ENCODE measurements around the gene ZNF512B. TPM values are rescaled to one million over a fixed set of nuclear protein-coding genes. Genes with fewer than 3 reads are reported as not detected.

The ZNF512B gene
- polyA plus RNA-seq, 2 of the 4 experiments (the other 2 are of a cell fraction): 2.1 to 16.8 TPM

- 84% methylated on average over 14 of the region's 14 CpGs for WGBS (ENCODE audit: missing lambda C conversion rate)
Observed at GRCh38 chr20:63968136-63968927, 1.4 kb downstream of the ZNF512B start.

GRCh38 chr20:63967330-63968135, 2.2 kb downstream of the ZNF512B start:
- H3K27ac ChIP-seq: no peak overlapping the region
- no peak overlapping the region for H3K4me2 ChIP-seq
- POLR2A ChIA-PET: interaction anchor here (0.6 kb wide), 1 partner anchor 241 kb away, joined by 4 read pairs; no protein-coding TSS in a partner anchor
- no peaks in the 10 kb centered on the region for H3K9me3 ChIP-seq
- no peak overlapping the region for H3K4me3 ChIP-seq
- H3K4me1 ChIP-seq: peaks cover 13% of the 10 kb centered on the region; the same call in 2 of the 3 replicates
- CTCF ChIA-PET: interaction anchor here (0.6 to 2.4 kb wide), 4 partner anchors 12 to 176 kb away, joined by 3 to 10 read pairs (median 4); partner anchors contain the start of genes PRPF6 and UCKL1
- no peak for DNase-seq (ENCODE audit: low read depth in 1 of 2, low spot score in 1 of 2)
- FAIRE-seq: no peak
- WGBS (ENCODE audit: missing lambda C conversion rate): 79% methylated on average over 18 of the region's 28 CpGs
- ATAC-seq: no peak
- TF ChIP-seq NR3C1 (IDR thresholded peaks at IDR 0.05) (no peak), GATA3 (IDR thresholded peaks at IDR 0.05; ENCODE audit: borderline replicate concordance) (no peak), TFCP2L1 (CRISPR knock-in tag; IDR thresholded peaks at IDR 0.05) (no peak), RARB (CRISPR knock-in tag; IDR thresholded peaks at IDR 0.05) (no peak), HOXB13 (CRISPR knock-in tag; IDR thresholded peaks at IDR 0.05; ENCODE audit: low read depth) (no peak)

More at GRCh38 chr20:63968136-63968927, 1.4 kb downstream of the ZNF512B start:
- DNase-seq (ENCODE audit: low read depth in 1 of 2, low spot score in 1 of 2) (no peak), FAIRE-seq (no peak), ATAC-seq (no peak)
- H3K9me3 ChIP-seq: no peaks in the 10 kb centered on the region
- peak overlapping the region; percentile 82 to 97 for H3K27ac ChIP-seq
- H3K4me2 ChIP-seq: peak overlapping the region; percentile 86
- peak overlapping the region; percentile 72 for H3K4me3 ChIP-seq
- H3K4me1 ChIP-seq: peaks cover 14% of the 10 kb centered on the region; the same call in 2 of the 3 replicates
- ChIA-PET POLR2A (interaction anchor here (0.6 kb wide), 1 partner anchor 12 kb away, joined by 3 read pairs; the partner anchor contains the start of gene PRPF6), CTCF (interaction anchor here (0.6 to 2.4 kb wide), 3 partner anchors 12 to 177 kb away, joined by 3 to 10 read pairs (median 3); partner anchors contain the start of gene PRPF6)
- TF ChIP-seq POLR2AphosphoS2 (conservative IDR thresholded peaks at IDR 0.05; ENCODE audit: low read length) (no peak), ZSCAN20 (CRISPR knock-in tag; IDR thresholded peaks at IDR 0.05) (no peak), ZNF302 (CRISPR knock-in tag; IDR thresholded peaks at IDR 0.05) (no peak), JUN (IDR thresholded peaks at IDR 0.05) (no peak)

- WGBS (ENCODE audit: missing lambda C conversion rate): 92% methylated on average over 10 of the region's 13 CpGs
- no peak overlapping the region for H3K4me2 ChIP-seq
- CTCF ChIA-PET: interaction anchor here (1.3 to 2.4 kb wide), 3 partner anchors 11 to 90 kb away, joined by 3 to 10 read pairs (median 4); partner anchors contain the start of genes PRPF6 and UCKL1
- no peak for ATAC-seq
- H3K27ac ChIP-seq: no peak overlapping the region
- FAIRE-seq: no peak
- POLR2A ChIA-PET: interaction anchor here (0.6 kb wide), 1 partner anchor 240 kb away, joined by 4 read pairs; no protein-coding TSS in a partner anchor
- no peak for TF ChIP-seq RCOR1 (IDR thresholded peaks at IDR 0.05; ENCODE audit: low read depth, low read length)
- no peak for TF ChIP-seq TFCP2L1 (CRISPR knock-in tag; IDR thresholded peaks at IDR 0.05)
- no peak for TF ChIP-seq HOXA7 (CRISPR knock-in tag; IDR thresholded peaks at IDR 0.05)
- TF ChIP-seq ZFP36 (IDR thresholded peaks at IDR 0.05; ENCODE audit: borderline replicate concordance, partially characterized antibody): no peak
- no peak for TF ChIP-seq MAFK (IDR thresholded peaks at IDR 0.05; ENCODE audit: partially characterized antibody)
- no peak for TF ChIP-seq FOSL2 (IDR thresholded peaks at IDR 0.05)
- no peak for TF ChIP-seq FOSL2 (CRISPR knock-in tag; IDR thresholded peaks at IDR 0.05)
- TF ChIP-seq JUNB (IDR thresholded peaks at IDR 0.05): no peak
- TF ChIP-seq BCL3 (IDR thresholded peaks at IDR 0.05): no peak
- TF ChIP-seq HOXB5 (CRISPR knock-in tag; IDR thresholded peaks at IDR 0.05): no peak
- TF ChIP-seq CHD4 (IDR thresholded peaks at IDR 0.05; ENCODE audit: borderline replicate concordance): no peak
- no peak for TF ChIP-seq ESRRA (IDR thresholded peaks at IDR 0.05; ENCODE audit: borderline replicate concordance, low read length)
- TF ChIP-seq ATOH8 (CRISPR knock-in tag; IDR thresholded peaks at IDR 0.05; ENCODE audit: low read depth): no peak
- DNase-seq (ENCODE audit: low read depth in 1 of 2, low spot score in 1 of 2): no peak
- H3K9me3 ChIP-seq: no peaks in the 10 kb centered on the region
- H3K4me1 ChIP-seq: peaks cover 13% of the 10 kb centered on the region; the same call in 2 of the 3 replicates
- H3K4me3 ChIP-seq: no peak overlapping the region
Observed at GRCh38 chr20:63966944-63967322, 2.8 kb downstream of the ZNF512B start.

All from A549 (cell line).